Endothelial cell of hepatic sinusoid (primary cell): ENCODE results near the gene LSM7.

Experiments used
- in situ Hi-C: cut with HindIII; loops from 2 replicates; pipeline ENCODE4 v1.10.0; 2017; ENCODE audit warnings: low sequenced_read_pairs

Gene LSM7

DNA sequence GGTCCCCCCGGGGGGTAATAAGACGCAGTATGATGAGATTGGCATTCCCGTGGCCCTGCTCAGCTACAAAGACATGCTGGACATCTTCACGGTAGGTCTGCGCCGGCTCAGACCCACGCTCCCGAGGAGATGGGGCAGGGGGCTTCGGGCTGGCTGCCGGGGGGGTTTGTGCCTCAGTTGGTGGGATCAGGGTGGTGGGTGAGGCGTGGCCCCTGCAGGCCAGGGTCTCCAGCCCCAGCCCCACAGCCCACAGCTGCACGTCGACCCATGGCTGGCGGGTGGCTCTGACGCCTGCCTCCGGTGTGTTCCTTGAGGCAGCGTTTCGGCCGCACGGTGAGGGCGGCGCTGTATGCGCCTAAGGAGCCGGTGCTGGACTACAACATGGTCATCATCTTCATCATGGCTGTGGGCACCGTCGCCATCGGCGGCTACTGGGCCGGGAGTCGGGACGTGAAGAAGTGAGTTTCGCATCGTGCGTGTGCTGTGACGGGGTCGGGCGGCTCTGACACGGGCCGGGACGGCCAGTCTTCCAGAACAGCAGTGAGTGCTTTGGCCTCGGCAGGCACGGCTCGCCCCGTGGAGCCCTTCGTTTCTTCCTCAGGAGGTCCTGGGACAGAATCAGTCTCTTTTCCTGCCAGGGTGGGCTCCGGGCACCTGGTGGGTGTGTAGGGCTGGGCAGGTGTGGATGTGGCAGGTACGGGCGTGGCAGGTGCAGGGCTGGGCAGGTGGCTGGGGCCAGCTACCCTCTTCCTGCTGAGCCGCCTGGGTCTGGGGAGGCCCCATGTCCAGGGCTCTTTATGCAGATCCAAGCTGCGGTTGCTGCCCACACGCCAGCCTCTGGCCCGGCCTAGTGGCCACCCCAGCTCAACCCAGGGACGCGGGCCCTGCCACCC is 10.6 kb upstream of the LSM7 start:
- in situ Hi-C loops = no loop called here

DNA sequence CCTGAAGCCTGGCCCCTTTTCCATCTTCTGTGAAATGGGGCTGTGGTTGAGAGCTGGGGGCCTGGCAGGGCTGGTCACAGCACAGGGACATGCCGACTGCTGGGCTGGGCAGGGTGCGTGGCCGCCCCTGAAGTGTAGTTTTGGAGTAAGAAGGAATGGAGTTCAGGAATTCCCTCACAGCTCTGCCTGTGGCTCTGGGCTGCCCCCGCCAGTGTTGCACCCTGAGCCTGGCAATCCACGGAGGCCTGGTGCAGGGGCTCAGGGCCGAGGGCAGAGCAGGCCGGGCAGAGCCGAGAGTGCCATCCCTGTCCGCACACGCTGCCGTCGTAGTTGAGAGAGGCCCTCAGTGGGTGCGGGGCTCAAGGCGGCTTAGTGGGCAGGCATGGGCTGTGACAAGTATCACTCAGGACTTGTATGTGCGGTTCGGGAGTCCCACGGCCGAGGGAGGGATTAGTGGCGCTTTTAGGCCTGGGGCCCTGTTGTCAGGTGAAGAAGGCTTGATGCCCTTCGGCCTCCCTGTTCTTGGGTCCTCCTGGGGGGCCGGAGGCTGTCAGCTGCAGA is 9.7 kb upstream of the LSM7 start:
- in situ Hi-C loops = no loop called here

DNA sequence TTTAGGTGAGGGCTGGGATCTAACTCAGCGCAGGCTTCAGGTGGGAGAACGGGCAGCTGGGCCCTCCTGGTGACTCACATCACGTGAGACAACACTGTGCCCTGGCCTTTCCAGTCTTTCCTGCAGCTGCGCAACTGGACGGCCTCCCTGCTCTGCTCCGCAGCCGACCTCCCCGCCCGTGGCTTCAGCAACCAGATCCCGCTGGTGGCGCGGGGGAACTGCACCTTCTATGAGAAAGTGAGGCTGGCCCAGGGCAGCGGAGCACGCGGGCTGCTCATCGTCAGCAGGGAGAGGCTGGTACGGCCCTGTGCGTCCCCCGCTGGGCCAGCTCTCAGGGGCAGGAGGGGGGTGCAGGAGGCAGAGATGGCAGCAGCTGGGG is 8.9 kb upstream of the LSM7 start:
- in situ Hi-C loops = no loop called here

- in situ Hi-C loops = no loop called here
These were observed 8.3 kb upstream of the LSM7 start for GRCh38 chr19:2336528-2337328.

DNA sequence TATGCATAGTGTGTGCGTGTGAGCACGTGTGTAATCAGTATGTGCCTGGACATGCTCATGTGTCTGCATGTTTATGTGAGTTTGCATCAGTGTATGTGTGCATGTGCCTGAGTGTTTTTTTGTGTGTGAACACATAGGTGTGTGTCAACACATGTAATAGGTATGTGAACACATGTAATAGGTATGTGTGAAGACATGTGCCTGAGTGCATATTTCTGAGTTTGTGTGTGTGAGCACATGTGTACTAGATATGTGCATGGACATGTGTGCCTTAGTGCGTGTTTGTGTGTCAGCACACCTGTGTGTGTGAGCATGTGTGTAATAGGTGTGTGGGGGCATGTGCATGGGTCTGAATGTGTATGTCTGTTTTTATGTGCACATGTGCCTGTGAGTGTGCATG is 7.5 kb upstream of the LSM7 start:
- in situ Hi-C loops = no loop called here

GRCh38 chr19:2334986-2335846 is 6.8 kb upstream of the LSM7 start:
- in situ Hi-C loops = no loop called here

- in situ Hi-C loops = no loop called here
These were observed 6.0 kb upstream of the LSM7 start for GRCh38 chr19:2334426-2334825.

GRCh38 chr19:2333807-2334211 is 5.4 kb upstream of the LSM7 start:
- in situ Hi-C loops = no loop called here

- in situ Hi-C loops = no loop called here
These were observed 4.8 kb upstream of the LSM7 start for GRCh38 chr19:2333027-2333806.

GRCh38 chr19:2332341-2333026 is 4.1 kb upstream of the LSM7 start:
- in situ Hi-C loops = no loop called here

DNA sequence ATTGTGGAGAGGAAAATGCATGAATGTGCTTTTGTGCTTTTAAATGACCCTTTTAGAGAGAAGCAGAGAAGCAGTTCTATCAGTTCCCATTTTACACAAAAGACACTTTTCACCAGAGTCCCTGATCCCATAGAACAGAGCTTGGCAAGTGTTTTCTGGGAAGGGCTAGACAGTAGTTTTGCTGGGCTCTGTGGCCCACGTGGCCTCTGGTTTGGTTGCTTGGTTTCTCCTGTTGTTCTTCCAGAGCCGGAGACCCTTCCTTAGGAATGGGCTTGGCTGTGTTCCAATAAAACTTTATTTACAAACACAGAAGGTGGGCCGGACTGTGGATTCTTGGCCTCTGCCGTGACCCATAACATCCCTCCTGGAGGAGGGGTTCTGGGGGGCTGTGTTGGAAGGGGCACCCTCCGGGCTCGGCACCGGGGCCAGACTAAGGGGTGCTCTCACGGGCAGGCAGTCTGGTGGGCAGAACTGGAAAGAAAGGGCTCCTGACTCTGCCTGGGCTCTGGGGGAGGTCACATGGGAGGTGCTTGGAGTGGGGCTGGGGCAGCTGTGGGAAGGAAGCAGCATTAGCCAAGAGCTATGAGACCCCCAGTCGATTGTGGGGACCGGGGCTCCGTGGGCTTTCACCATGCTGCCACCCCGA is 3.3 kb upstream of the LSM7 start:
- in situ Hi-C loops = no loop called here

- in situ Hi-C loops = no loop called here
These were observed 2.4 kb upstream of the LSM7 start for GRCh38 chr19:2330632-2331284.

DNA sequence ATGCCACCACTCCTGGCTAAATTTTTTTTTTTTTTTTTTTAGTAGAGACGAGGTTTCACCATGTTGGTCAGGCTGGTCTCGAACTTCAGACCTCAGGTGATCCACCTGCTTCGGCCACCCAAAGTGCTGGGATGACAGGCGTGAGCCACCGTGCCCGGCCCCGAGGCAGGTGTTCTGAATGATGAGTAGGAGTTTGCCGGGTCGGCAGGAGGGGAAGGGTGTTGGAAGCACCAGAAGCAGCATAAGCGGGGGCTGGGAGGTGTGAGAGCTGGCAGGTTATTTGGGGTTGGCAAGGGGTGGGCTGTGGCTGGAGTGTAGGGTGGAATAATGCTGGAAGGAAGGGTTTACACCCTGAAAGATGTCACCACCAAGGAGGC is 1.9 kb upstream of the LSM7 start:
- in situ Hi-C loops = no loop called here

GRCh38 chr19:2329501-2329916 is 1.1 kb upstream of the LSM7 start:
- in situ Hi-C loops = loop anchor here (5.0 kb wide), 4 partner anchors 57 to 117 kb away; partner anchors contain the start of gene AMH

DNA sequence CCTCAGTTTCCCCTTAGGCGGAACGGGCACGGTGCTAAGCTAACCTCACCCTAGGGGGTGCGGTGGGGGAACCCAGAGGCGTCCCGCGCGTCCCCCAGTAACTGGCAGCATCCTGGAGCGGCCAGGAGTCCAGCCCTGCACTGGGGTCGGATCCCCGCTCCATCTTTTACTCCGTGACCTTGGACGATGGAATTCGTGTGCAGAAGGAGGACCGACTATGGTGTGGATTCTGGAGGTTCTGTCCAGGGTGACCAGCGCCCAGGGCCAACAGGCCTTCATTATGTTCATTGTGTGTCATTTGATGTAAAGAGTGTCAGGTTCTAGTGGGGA is 728 bp upstream of the LSM7 start:
- in situ Hi-C loops = loop anchor here (5.0 kb wide), 4 partner anchors 57 to 117 kb away; partner anchors contain the start of gene AMH

GRCh38 chr19:2327773-2328400 is 499 bp downstream of the LSM7 start:
- in situ Hi-C loops = loop anchor here (5.0 kb wide), 4 partner anchors 56 to 116 kb away; partner anchors contain the start of gene AMH

- in situ Hi-C loops = loop anchor here (5.0 kb wide), 4 partner anchors 55 to 115 kb away; partner anchors contain the start of gene AMH
These were observed 1.6 kb downstream of the LSM7 start for GRCh38 chr19:2326699-2327360.
